Thymus (tissue), 11 donors: ENCODE results near the gene ESPNL. TPM values are rescaled to one million over a fixed set of nuclear protein-coding genes. Genes with fewer than 3 reads are reported as not detected.
A peak's percentile ranks its signal among the peaks of the same experiment; 100 is the strongest.
"Not testable (repeated sequence)": the region's sequence is repeated elsewhere in the genome, so short reads cannot be mapped to it uniquely, and the experiment has no call there.

ENCODE experiments used
- DNase-seq, 9 donors: peaks; one replicate each; pipeline ENCODE4 v3.0.0-alpha.2; 2013; ENCODE audit warnings: low spot score in 9 of 9, low read depth in 6 of 9, missing footprints in 1 of 9
- H3K27ac ChIP-seq, 2 donors: one replicate each; pipeline ENCODE4 v1.5.1; 2013; ENCODE audit warnings: control low read depth in 1 of 2, low read depth in 1 of 2, low read length in 1 of 2, mild to moderate bottlenecking in 1 of 2, moderate library complexity in 1 of 2
- H3K27me3 ChIP-seq, 2 donors: one replicate each; pipeline ENCODE4 v1.5.1; 2013; ENCODE audit warnings: low read length in 1 of 2; ENCODE audit not compliant: control insufficient read depth in 2 of 2, insufficient read depth in 1 of 2
- H3K36me3 ChIP-seq, 2 donors: one replicate each; pipeline ENCODE4 v1.5.1; 2013; ENCODE audit warnings: low read length in 1 of 2, mild to moderate bottlenecking in 1 of 2, moderate library complexity in 1 of 2; ENCODE audit not compliant: control insufficient read depth in 2 of 2, insufficient read depth in 2 of 2
- H3K4me1 ChIP-seq, 2 donors: one replicate each; pipeline ENCODE4 v1.5.1; 2013; ENCODE audit warnings: low read length in 2 of 2; ENCODE audit not compliant: control insufficient read depth in 2 of 2, insufficient read depth in 2 of 2
- H3K4me3 ChIP-seq, 2 donors: one replicate each; pipeline ENCODE4 v1.5.1; 2013; ENCODE audit warnings: low read length in 2 of 2, control low read depth in 1 of 2, mild to moderate bottlenecking in 1 of 2
- H3K9me3 ChIP-seq, 2 donors: one replicate each; pipeline ENCODE4 v1.5.1; 2013; ENCODE audit warnings: low read length in 1 of 2, mild to moderate bottlenecking in 1 of 2; ENCODE audit not compliant: control insufficient read depth in 2 of 2, insufficient read depth in 1 of 2
- WGBS: extraction: QIAGEN DNeasy Blood & Tissue Kit; methylation state at CpG from one replicate; pipeline ENCODE4 v1.1.7; 2013; 5-methylcytosine and 5-hydroxymethylcytosine counted together
- polyA plus RNA-seq: library from polyadenylated mRNA; stranded (reverse); fragments of 200-250 nt; gene quantifications from one replicate; pipeline ENCODE4 v1.2.3, GENCODE V29; 2013
- total RNA-seq: library from RNA; stranded (reverse); fragments of 120-200 nt; gene quantifications from one replicate; pipeline ENCODE4 v1.2.4, GENCODE V29; 2013
- donor health status: healthy.

The ESPNL gene
- total and polyA plus RNA-seq, 2 donors, result 0.66 to 1.5 TPM

- H3K4me3 ChIP-seq, result no peak overlapping the region
- H3K9me3 ChIP-seq, result peaks cover 0 to 8% of the 10 kb centered on the region in 2 donors
- peak overlapping the region in 1 of 2 donors; percentile 17 for H3K27ac ChIP-seq
- H3K4me1 ChIP-seq, result peaks cover 8 to 50% of the 10 kb centered on the region in 2 donors
- DNase-seq, result peak in 2 of 9 donors; percentile 21 to 36
- H3K27me3 ChIP-seq, result no peaks in the 10 kb centered on the region
- H3K36me3 ChIP-seq, result no peaks in the 10 kb centered on the region
- 91% methylated on average over 28 of the region's 28 CpGs for WGBS
Measured at GRCh38 chr2:238106698-238107524, 6.8 kb downstream of the ESPNL start.

- Histone ChIP-seq H3K27ac (no peak overlapping the region), H3K4me3 (no peak overlapping the region), H3K4me1 (peaks cover 8 to 50% of the 10 kb centered on the region in 2 donors), H3K36me3 (no peaks in the 10 kb centered on the region), H3K27me3 (no peaks in the 10 kb centered on the region), H3K9me3 (peaks cover 0 to 8% of the 10 kb centered on the region in 2 donors)
- no peak for DNase-seq
- 91% methylated on average over 28 of the region's 28 CpGs for whole genome bisulfite sequencing
Measured at GRCh38 chr2:238107525-238108422, 7.6 kb downstream of the ESPNL start.

- Histone ChIP-seq H3K9me3 (peaks cover 0 to 8% of the 10 kb centered on the region in 2 donors), H3K4me1 (peaks cover 8 to 50% of the 10 kb centered on the region in 2 donors), H3K27ac (peak overlapping the region in 1 of 2 donors; percentile 70), H3K27me3 (no peaks in the 10 kb centered on the region), H3K36me3 (no peaks in the 10 kb centered on the region), H3K4me3 (peak overlapping the region in 1 of 2 donors; percentile 1)
- DNase-seq, result peak; percentile 48 to 88 (median 77)
- 52% methylated on average over 19 of the region's 19 CpGs for WGBS
Measured at GRCh38 chr2:238108423-238109183, 8.5 kb downstream of the ESPNL start.

GRCh38 chr2:238113611-238114010, 13.5 kb downstream of the ESPNL start:
- H3K27ac ChIP-seq, result no peak overlapping the region
- no peak overlapping the region for H3K4me3 ChIP-seq
- H3K27me3 ChIP-seq, result peaks cover 0 to 4% of the 10 kb centered on the region in 2 donors
- H3K4me1 ChIP-seq, result peaks cover 6 to 9% of the 10 kb centered on the region in 2 donors
- no peak for DNase-seq
- no peaks in the 10 kb centered on the region for H3K36me3 ChIP-seq
- WGBS, result 96% methylated on average over 13 of the region's 13 CpGs
- peaks cover 0 to 4% of the 10 kb centered on the region in 2 donors for H3K9me3 ChIP-seq

- no peak for DNase-seq
- Histone ChIP-seq H3K4me1 (peaks cover 0 to 2% of the 10 kb centered on the region in 2 donors), H3K27me3 (peaks cover 0 to 4% of the 10 kb centered on the region in 2 donors), H3K4me3 (no peak overlapping the region), H3K36me3 (no peaks in the 10 kb centered on the region), H3K9me3 (peaks cover 0 to 4% of the 10 kb centered on the region in 2 donors), H3K27ac (no peak overlapping the region)
- WGBS, result 84% methylated on average over 16 of the region's 16 CpGs
Measured at GRCh38 chr2:238114331-238114841, 14.2 kb downstream of the ESPNL start.

- Histone ChIP-seq H3K4me3 (no peak overlapping the region), H3K4me1 (no peaks in the 10 kb centered on the region), H3K27ac (no peak overlapping the region), H3K27me3 (peaks cover under 1 to 10% of the 10 kb centered on the region in 2 donors), H3K36me3 (no peaks in the 10 kb centered on the region), H3K9me3 (peaks cover 0 to 4% of the 10 kb centered on the region in 2 donors)
- no peak for DNase-seq
- 94% methylated on average over 32 of the region's 32 CpGs for WGBS
Measured at GRCh38 chr2:238114851-238115660, 14.9 kb downstream of the ESPNL start.

GRCh38 chr2:238115709-238116108, 15.6 kb downstream of the ESPNL start:
- H3K4me3 ChIP-seq, DNase-seq, H3K4me1 ChIP-seq, H3K36me3 ChIP-seq, H3K27ac ChIP-seq, H3K9me3 ChIP-seq: not testable (repeated sequence)
- H3K27me3 ChIP-seq, result peaks cover 2 to 17% of the 10 kb centered on the region in 2 donors
- 97% methylated on average over 12 of the region's 12 CpGs for WGBS
